SIG-M5 treated with dmso at 0.1 percent for 504 hours (cell line): ENCODE data around the gene HEMGN.
"Not testable (repeated sequence)": the region's sequence is repeated elsewhere in the genome, so short reads cannot be mapped to it uniquely, and the experiment has no call there.

Source experiments
- DNase-seq: peaks from one replicate; lab custom pipeline; 2025; ENCODE audit not compliant: unreplicated experiment; lab: John Stamatoyannopoulos, UW

HEMGN gene

DNA sequence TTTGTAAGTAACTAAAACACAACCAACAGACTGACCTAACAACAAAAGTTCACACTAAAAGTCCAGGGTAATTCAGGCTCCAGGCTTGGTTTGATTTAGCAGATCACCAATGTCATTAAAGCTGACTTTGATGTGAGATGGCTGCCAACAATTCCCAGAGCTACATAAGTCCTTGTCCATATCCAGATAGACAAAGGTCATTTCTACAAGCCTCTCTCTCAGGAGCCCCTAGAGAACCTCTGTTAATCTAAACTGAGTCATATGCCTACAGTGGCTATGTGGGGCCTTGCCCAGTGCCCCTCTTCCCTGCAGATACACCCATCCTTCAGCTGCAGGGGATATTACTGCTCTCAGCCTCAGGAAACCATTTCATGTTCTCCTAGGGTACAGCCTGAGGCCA lies 26.9 kb upstream of the HEMGN start:
- DNase-seq, result no peak

DNA sequence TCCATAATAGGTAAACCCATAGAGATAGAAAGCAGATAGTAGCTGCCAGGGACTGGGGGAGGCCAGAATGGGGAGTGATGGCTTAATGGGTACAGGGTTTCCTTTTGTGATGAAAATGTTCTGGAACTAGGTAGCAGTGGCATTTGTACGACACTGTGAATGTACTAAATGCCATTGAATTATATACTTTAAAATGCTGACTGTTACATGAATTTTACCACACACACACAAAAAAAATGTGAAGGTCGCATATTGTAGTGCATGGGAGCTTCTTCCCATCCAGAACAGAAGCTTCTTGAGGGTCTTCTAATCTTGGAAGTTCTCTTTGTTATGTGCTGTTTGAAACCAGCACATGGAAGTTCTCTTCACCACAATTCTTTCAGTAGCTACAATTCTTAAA lies 25.3 kb upstream of the HEMGN start:
- no peak for DNase-seq

GRCh38 chr9:97962575-97962974 lies 24.6 kb upstream of the HEMGN start:
- DNase-seq, result no peak

GRCh38 chr9:97962136-97962535 lies 24.2 kb upstream of the HEMGN start:
- DNase-seq, result no peak

DNA sequence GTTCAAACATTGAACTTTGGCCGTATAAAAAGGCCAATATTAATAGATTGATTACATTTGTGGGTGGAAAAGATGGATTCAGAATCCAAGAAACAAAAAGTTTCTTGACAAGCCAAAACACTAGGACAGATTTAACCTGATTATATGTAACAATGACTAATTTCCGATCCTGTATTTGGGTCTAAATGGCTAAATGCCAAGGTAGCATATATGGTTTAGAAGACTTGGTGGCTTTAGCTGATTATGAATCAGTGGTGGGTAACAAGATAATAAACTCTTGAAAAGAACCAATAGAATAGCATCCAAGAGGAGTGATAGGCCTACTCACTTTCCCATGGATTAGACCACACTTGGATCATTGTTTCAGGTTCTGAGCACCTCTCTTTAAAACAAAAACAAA lies 23.4 kb upstream of the HEMGN start:
- no peak for DNase-seq

- DNase-seq, result not testable (repeated sequence)
These were observed 22.8 kb upstream of the HEMGN start for GRCh38 chr9:97960678-97961328.

GRCh38 chr9:97959585-97959984 lies 21.6 kb upstream of the HEMGN start:
- DNase-seq, result no peak

DNA sequence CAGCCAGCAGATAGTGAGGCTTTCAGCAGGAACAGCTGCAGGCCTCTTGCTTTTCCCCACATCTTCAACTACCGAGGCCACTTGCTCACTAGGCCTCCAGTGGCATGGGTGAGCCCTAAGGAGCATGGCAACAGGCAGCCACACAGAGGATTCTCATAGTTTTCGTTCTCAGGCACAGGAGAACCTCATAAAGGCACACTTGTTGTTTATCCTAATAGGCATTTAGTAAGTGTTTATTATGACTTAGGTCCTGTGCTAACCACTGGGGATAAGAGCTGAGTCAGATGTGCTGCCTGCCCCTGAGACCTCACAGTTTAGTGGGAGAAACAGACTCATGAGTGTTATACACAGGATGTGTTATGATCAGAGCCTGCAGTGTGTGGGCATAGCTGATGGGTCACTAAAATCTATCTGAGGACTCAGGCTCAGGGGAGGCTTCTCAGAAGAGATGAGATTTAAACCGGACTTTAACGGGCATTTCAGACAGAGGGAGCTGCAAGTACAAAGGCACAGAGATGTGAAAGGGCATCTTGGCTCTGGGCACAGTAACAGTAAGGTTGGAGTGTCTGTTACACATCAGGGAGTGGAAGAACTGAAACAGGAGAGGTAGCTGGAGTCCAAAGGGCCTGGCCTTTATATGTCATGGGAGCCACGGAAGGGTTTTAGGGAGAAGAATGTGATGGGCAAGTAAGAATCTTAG lies 21.0 kb upstream of the HEMGN start:
- no peak for DNase-seq

DNA sequence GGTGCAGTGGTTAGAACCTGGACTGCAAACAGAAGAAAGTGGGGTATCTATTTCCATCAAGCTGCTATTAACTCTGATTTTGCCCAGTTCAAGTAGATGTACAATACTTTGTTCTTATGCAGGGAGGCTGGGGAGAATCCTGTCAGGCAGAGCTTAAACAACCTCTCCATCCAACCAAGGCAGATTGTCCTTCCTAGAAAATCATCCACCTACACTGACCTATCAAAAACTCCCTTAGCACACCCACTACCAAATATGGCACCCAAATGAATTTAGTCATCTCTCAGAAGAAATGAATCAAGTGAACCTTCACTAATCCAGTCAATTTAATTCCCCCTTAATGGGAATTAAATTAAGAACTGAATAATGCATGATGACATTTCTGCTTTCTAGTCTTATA lies 18.4 kb upstream of the HEMGN start:
- DNase-seq, result no peak

DNA sequence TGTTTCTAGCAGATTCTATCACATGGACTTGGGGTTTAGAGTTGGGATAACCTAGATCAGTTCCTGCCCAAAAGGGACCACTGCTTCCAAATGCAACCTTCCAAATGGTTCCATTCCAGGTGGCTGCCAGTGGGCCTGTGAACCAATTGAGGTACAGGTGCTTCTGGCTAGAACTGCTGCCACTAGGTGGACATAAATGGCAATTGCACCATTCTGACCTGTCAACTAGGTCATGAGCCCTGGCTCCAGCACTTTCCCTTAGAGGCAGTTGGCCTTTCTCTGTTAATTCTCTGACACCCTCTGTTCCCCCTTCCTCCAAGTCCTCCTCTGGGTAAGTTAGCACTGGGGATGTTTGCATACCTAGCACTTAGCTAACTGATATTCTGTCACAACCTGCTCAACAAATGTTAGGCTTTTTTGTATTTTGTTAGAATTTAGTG lies 16.6 kb upstream of the HEMGN start:
- DNase-seq, result peak; percentile 35

DNA sequence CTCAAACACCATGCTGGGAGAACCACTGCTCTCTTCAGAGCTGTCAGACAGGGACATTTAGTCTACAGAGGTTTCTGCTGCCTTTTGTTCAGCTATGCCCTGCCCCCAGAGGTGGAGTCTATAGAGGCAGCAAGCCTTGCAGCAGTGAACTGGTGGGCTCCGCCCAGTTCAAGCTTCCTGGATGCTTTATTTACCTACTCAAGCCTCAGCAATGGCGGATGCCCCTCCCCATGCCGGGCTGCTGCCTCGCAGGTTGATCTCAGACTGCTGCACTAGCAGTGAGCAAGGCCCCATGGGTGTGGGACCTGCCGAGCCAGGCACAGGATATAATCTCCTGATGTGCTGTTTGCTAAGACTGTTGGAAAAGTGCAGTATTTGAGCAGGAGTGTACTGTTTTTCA lies 12.9 kb upstream of the HEMGN start:
- peak; percentile 40 for DNase-seq

DNA sequence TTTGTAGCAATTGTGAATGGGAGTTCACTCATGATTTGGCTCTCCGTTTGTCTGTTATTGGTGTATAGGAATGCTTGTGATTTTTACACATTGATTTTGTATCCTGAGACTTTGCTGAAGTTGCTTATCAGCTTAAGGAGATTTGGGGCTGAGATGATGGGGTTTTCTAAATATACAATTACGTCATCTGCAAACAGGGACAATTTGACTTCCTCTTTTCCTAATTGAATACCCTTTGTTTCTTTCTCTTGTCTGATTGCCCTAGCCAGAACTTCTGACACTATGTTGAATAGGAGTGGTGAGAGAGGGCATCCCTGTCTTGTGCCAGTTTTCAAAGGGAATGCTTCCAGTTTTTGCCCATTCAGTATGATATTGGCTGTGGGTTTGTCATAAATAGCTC lies 9.1 kb upstream of the HEMGN start:
- not testable (repeated sequence) for DNase-seq

DNA sequence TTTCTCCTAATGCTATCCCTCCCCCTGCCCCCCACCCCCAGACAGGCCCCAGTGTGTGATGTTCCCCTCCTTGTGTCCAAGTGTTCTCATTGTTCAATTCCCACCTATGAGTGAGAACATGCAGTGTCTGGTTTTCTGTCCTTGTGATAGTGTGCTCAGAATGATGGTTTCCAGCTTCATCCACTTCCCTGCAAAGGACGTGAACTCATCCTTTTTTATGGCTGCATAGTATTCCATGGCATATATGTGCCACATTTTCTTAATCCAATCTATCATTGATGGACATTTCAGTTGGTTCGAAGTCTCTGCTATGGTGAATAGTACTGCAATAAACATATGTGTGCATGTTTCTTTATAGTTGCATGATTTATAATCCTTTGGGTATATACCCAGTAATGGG lies 7.5 kb upstream of the HEMGN start:
- not testable (repeated sequence) for DNase-seq

DNA sequence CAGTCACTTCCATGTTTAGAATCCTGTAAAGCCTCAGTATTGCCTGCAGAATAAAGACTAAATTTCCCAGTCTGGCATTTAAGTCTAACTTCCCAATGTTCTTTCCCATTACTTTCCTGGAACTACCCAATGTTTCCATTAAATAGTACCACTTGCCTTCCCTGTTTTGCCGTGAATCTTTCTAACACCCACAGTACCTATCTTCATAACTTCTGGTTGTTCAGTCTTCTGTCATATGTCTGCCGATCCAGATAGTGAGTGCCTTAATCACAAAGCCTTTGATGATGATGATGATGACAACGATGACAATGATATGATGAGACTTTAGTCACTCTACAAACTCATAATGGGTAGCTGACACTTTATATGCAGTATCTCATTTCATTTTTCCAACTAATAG lies 6.6 kb upstream of the HEMGN start:
- DNase-seq, result no peak

- no peak for DNase-seq
These were observed 5.4 kb upstream of the HEMGN start for GRCh38 chr9:97943308-97943855.

GRCh38 chr9:97941323-97941722 lies 3.4 kb upstream of the HEMGN start:
- no peak for DNase-seq

GRCh38 chr9:97940741-97941140 lies 2.8 kb upstream of the HEMGN start:
- no peak for DNase-seq

GRCh38 chr9:97940233-97940632 lies 2.3 kb upstream of the HEMGN start:
- DNase-seq, result no peak

- DNase-seq, result no peak
These were observed 974 bp downstream of the HEMGN start for GRCh38 chr9:97936998-97937397.

- DNase-seq, result no peak
These were observed 2.7 kb downstream of the HEMGN start for GRCh38 chr9:97935276-97935675.

DNA sequence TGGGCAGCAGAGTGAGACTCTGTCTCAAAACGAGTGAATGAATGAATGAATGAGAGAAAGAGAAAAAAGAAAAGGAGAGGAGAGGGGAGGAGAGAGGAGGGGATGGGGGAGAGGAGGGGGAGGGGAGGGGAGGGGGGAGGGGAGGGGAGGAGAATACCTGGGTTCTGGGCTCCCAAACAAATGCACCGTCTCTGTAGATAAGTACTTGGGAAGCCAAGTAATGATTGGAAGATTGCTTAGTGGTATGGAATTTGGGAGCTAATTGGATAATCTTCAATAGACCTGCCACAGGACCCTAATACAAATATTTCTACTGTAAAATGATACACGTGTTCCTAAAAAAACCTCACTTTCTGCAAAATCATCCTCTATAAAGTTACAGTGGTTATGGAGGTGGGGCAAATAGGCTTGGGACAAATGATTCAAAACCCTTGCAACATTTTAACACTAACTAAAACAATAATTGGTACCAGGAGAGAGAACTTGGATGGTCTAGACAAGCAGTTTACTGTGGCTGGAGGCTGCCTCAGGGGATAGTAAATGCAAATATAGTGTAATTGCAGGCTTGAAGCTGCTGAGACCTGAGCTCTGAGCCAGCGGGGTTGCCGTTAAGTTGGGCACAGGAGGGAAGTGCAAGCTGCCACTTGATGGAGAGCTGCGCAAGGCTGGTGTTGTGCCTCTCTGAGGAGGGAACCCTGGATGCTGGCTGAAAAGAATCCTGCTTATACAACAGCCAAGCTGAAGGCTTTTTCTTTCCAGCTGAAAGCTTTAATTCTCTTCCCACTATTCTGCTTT lies 3.5 kb downstream of the HEMGN start:
- no peak for DNase-seq
